ENCODE measurements around the gene GPR152. TPM values are rescaled to one million over a fixed set of nuclear protein-coding genes. Genes with fewer than 3 reads are reported as not detected.

The GPR152 gene
- total RNA-seq, 1 experiment from 2014 or later: not detected

DNA sequence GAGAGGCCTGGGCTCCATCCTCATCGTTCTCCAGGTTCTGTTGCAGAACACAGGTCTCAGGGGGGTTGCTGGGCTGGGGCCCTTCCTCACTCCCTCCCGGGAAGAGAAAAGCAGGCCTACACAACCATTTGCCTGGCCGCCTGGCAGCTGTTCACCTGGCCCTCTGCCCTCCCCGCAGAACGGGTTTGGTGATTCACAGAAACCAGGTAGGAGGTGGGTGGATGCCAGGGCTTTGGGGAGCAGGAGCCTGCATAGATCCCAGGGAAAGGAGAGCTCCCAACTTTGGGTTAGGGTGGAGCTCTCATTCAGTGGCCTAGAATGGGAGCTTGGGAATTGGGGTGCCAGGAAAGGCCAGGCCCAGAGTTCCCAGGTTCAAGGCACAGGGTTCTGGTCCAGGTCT is 15.5 kb upstream of the GPR152 start:
- no peaks in the 10 kb centered on the region for H3K9me3 ChIP-seq (ENCODE audit: control insufficient read depth, low read depth, low read length)
- H3K23me2 ChIP-seq (ENCODE audit: insufficient read length, low read depth, low read length, poor library complexity, severe bottlenecking): peaks cover 12% of the 10 kb centered on the region
- no peak overlapping the region for H2AFZ ChIP-seq (ENCODE audit: low read length)
- H2AK5ac ChIP-seq (ENCODE audit: insufficient read length, low read length): no peak overlapping the region
- H2BK120ac ChIP-seq (ENCODE audit: low read depth, low read length, poor library complexity, severe bottlenecking): no peak overlapping the region
- no peak overlapping the region for H4K8ac ChIP-seq (replicated peaks; ENCODE audit: insufficient read length, low read depth, low read length)
- no peak overlapping the region for H2BK15ac ChIP-seq (ENCODE audit: low read depth, low read length)
- no peaks in the 10 kb centered on the region for H3K9me3 Mint-ChIP-seq
- peak overlapping the region; percentile 63 to 95 (median 80); a peak in 4 of 7 replicates for H3K27ac Mint-ChIP-seq
- H2BK20ac ChIP-seq (ENCODE audit: low read depth, low read length, poor library complexity, severe bottlenecking): no peak overlapping the region
- H3K4me1 ChIP-seq (ENCODE audit: insufficient read depth, low read length): no peaks in the 10 kb centered on the region; the same call in 1 of the 2 replicates
- TF ChIP-seq, protein P1, sequence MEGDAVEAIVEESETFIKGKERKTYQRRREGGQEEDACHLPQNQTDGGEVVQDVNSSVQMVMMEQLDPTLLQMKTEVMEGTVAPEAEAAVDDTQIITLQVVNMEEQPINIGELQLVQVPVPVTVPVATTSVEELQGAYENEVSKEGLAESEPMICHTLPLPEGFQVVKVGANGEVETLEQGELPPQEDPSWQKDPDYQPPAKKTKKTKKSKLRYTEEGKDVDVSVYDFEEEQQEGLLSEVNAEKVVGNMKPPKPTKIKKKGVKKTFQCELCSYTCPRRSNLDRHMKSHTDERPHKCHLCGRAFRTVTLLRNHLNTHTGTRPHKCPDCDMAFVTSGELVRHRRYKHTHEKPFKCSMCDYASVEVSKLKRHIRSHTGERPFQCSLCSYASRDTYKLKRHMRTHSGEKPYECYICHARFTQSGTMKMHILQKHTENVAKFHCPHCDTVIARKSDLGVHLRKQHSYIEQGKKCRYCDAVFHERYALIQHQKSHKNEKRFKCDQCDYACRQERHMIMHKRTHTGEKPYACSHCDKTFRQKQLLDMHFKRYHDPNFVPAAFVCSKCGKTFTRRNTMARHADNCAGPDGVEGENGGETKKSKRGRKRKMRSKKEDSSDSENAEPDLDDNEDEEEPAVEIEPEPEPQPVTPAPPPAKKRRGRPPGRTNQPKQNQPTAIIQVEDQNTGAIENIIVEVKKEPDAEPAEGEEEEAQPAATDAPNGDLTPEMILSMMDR (conservative IDR thresholded peaks at IDR 0.05): no peak
- no peaks in the 10 kb centered on the region for H3K79me1 ChIP-seq (ENCODE audit: insufficient read depth, low read depth, low read length, poor library complexity, severe bottlenecking)
- H3K27me3 ChIP-seq (ENCODE audit: insufficient read depth, low read length): peaks cover 3% of the 10 kb centered on the region; the same call in 1 of the 2 replicates
- peaks cover 6% of the 10 kb centered on the region for H3K27me3 Mint-ChIP-seq (ENCODE audit: low read depth)
- peak overlapping the region; percentile 67 for H3K4me2 ChIP-seq (ENCODE audit: insufficient read depth, insufficient read length, low read length)
- WGBS (ENCODE audit: extremely low coverage, insufficient read length, low lambda C conversion rate): no CpG with 5 or more reads among the region's 5 CpGs
- no peak overlapping the region for H2BK12ac ChIP-seq (ENCODE audit: insufficient read length, low read depth, low read length)
- H3K4me1 Mint-ChIP-seq: peaks cover 20 to 25% of the 10 kb centered on the region in 2 experiments
- no peak overlapping the region for H3K56ac ChIP-seq (ENCODE audit: insufficient read length, low read depth, low read length)
- no peak overlapping the region for H2BK5ac ChIP-seq (ENCODE audit: insufficient read length, low read length)
- DNase-seq: no peak
- H4K91ac ChIP-seq (ENCODE audit: insufficient read length, low read depth, low read length): no peak overlapping the region
- H3K36me3 Mint-ChIP-seq (ENCODE audit: insufficient read depth in 1 of 3, low read depth in 3 of 3): peaks cover 0 to 4% (median 0%) of the 10 kb centered on the region in 3 experiments; a peak in 2 of 7 replicates
- no peaks in the 10 kb centered on the region for H4K20me1 ChIP-seq (ENCODE audit: control insufficient read depth, insufficient read depth, insufficient read length)
- no peak overlapping the region for H3K14ac ChIP-seq (ENCODE audit: insufficient read depth, low read length)
- no peak overlapping the region for H3K27ac ChIP-seq (ENCODE audit: insufficient read length, low read depth, low read length)
- H3T11ph ChIP-seq (ENCODE audit: low read length): no peak overlapping the region
- H3K79me2 ChIP-seq (ENCODE audit: insufficient read depth, low read length): no peaks in the 10 kb centered on the region
- no peak overlapping the region for H3K23ac ChIP-seq (ENCODE audit: insufficient read length, low read depth, low read length)
- peak overlapping the region; percentile 87 to 90 for H3K4me3 Mint-ChIP-seq
- H3K9ac ChIP-seq (ENCODE audit: extremely low read depth, insufficient read length, low read length): peak overlapping the region; percentile 43
- H3K4ac ChIP-seq (ENCODE audit: low read depth, low read length): no peak overlapping the region
- no peak overlapping the region for H3K18ac ChIP-seq (ENCODE audit: insufficient read length, low read depth, low read length)
- no peak overlapping the region for H4K5ac ChIP-seq (ENCODE audit: insufficient read length, low read depth, low read length)
